Mucosa of rectum (tissue), 2 donors: ENCODE data around the gene TIMP3.

Experiments used
- H3K27ac ChIP-seq, 2 donors: one replicate each; pipeline ENCODE4 v1.7.0; 2013; ENCODE audit warnings: inconsistent platforms in 2 of 2, low read depth in 2 of 2, low read length in 2 of 2
- H3K27me3 ChIP-seq, 2 donors: one replicate each; pipeline ENCODE4 v1.7.0; 2013; ENCODE audit warnings: low read length in 2 of 2; ENCODE audit not compliant: control insufficient read depth in 2 of 2, insufficient read depth in 2 of 2
- H3K36me3 ChIP-seq, 2 donors: one replicate each; pipeline ENCODE4 v1.7.0; 2013; ENCODE audit warnings: low read length in 2 of 2; ENCODE audit not compliant: control insufficient read depth in 2 of 2, insufficient read depth in 2 of 2
- H3K4me1 ChIP-seq, 2 donors: one replicate each; pipeline ENCODE4 v1.7.0; 2013; ENCODE audit warnings: low read length in 2 of 2, mild to moderate bottlenecking in 1 of 2; ENCODE audit not compliant: control insufficient read depth in 2 of 2, insufficient read depth in 2 of 2
- H3K4me3 ChIP-seq, 2 donors: one replicate each; pipeline ENCODE4 v1.7.0; 2013; ENCODE audit warnings: low read length in 2 of 2
- H3K9ac ChIP-seq, 2 donors: one replicate each; pipeline ENCODE4 v1.7.0; 2013; ENCODE audit warnings: low read length in 2 of 2, low read depth in 1 of 2, mild to moderate bottlenecking in 1 of 2
- H3K9me3 ChIP-seq, 2 donors: one replicate each; pipeline ENCODE4 v1.7.0; 2013; ENCODE audit warnings: low read length in 2 of 2; ENCODE audit not compliant: control insufficient read depth in 2 of 2
- donor health status: healthy.
- donor health status: Normal muscosa, but diverticular disease.

Gene TIMP3

DNA sequence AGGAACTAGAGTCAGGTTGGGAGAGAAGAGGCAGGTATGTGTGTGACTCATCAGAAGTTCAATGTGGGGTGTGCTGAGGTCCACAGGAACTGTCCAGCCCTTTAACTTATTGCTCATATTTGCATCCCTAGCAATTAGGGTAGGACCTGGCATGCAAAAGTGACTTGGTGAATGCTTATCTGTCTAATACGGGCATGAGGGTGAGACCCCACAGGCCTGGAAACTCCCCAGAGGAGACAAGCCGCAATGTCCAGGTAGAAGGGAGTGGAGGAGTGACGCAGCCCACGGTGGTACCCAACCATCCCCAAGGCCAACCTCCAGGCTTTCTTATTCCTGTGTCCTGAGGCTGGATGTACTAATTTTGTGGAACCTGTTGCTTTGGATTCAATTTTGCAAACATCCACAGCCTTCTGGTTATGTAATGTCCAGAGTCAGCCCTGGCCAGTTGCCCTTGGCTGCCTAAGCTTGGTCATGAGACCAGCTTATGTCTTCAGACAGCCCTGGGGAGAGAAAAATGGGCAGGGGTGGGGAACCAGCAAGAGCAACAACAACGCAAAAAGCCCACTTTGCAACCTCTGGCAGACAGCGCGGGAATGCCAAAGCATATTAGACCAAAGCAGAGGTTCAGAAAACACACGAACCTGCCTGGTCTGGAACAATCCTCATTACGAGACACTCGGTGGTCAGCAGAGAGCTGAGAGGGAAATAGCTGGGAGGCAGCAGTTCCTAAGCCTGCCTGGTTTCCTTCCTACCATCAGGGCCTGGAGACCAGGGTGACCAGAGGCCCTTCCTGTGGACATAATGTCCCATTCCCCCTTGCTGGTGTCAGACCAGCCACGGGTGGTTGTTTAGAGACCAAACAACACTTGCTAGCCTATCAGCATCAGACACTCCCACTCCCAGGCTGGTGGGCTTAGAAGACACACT lies 49.3 kb downstream of the TIMP3 start:
- Histone ChIP-seq H3K27ac (peak overlapping the region; percentile 25 to 43), H3K36me3 (no peaks in the 10 kb centered on the region), H3K27me3 (no peaks in the 10 kb centered on the region), H3K4me3 (no peak overlapping the region), H3K9ac (no peak overlapping the region), H3K9me3 (no peaks in the 10 kb centered on the region), H3K4me1 (peaks cover 10 to 22% of the 10 kb centered on the region in 2 donors)

DNA sequence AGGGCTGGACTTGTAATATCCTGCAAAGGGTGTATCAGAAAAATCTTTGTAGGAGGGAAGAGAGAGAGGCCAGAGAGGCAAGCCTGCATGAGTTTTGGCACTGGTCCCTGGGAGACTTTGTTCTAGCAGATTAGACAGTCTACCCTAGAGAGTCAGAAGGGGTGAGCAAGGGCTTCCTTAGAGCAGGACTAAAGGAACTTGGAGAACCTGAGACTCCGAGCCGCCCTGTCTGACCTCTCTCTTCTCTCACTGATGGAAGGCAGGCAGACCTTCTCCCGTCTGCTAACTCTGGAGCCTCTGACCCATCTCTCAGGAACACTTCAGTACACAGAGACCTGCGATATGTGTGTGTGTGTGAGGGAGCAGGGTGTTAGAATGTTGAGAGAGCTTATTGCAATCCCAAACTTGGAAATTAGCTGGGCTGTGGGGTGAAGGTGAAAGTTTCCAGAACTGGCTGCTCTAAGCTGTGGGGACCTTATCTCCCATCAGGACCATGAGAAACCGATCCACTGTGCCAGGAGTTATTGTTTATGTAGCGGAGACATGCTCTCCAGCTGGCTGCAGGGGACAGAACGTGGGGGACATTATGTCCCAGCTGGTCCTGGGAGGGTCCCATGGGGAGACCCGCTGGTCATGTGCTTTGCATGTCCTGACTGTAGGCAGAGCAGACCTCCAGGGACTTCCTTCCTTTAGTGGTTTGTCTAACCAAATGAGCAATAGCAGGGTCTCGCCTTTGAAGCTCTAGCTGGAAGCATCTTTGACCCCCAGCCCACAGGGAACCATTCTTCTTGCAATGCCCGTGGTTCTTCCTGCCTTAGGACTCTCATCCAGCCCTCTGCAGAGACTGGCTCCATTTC lies 51.1 kb downstream of the TIMP3 start:
- Histone ChIP-seq H3K27me3 (no peaks in the 10 kb centered on the region), H3K27ac (peak overlapping the region in 1 of 2 donors; percentile 23), H3K9me3 (no peaks in the 10 kb centered on the region), H3K9ac (no peak overlapping the region), H3K36me3 (peaks cover 0 to under 1% of the 10 kb centered on the region in 2 donors), H3K4me1 (peaks cover 10 to 17% of the 10 kb centered on the region in 2 donors), H3K4me3 (no peak overlapping the region)

DNA sequence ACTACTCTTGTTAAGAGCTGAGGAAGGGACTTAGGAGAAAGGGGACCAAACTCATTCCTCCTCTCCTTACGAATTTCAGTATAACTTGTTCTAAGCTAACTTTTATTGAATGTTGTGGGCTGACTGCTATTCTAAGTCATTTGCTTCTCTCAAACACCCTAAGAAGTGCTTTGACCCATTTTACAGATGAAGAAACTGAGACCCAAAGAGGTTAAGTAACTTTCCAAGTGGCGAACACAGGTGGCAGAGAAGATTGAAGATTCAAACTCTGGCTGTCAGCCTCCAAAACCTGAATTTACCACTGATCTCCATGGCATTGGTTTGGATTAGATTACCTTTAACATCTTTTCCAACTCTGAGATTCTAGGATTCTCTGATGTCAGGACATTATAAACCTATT lies 52.2 kb downstream of the TIMP3 start:
- no peak overlapping the region for H3K9ac ChIP-seq
- no peaks in the 10 kb centered on the region for H3K9me3 ChIP-seq
- H3K27me3 ChIP-seq, result no peaks in the 10 kb centered on the region
- peaks cover 0 to 8% of the 10 kb centered on the region in 2 donors for H3K36me3 ChIP-seq
- peaks cover 10 to 17% of the 10 kb centered on the region in 2 donors for H3K4me1 ChIP-seq
- H3K27ac ChIP-seq, result no peak overlapping the region
- no peak overlapping the region for H3K4me3 ChIP-seq

DNA sequence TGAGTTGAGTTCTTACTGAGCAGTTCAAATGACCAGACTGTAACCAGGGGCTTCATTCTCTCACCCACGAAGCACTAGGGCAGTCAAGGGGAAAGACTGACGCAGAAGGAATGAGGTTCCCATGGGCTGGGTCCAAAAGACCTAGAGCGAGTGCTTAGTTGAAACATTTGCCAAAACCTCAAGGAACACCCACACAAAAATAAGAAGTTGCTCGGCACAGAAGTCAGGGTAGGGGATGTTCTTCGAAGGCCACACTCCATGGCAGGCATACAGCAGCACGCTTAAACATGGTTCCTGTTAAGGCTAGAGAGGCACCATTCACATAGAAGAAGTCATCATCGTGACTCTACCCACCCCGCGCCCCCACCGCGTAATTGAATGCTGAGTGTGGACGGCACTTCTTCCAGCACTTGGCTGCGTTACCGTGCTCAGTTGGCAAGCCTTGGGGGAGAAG lies 52.9 kb downstream of the TIMP3 start:
- no peaks in the 10 kb centered on the region for H3K27me3 ChIP-seq
- H3K4me1 ChIP-seq, result peaks cover 10 to 17% of the 10 kb centered on the region in 2 donors
- H3K27ac ChIP-seq, result no peak overlapping the region
- no peak overlapping the region for H3K9ac ChIP-seq
- peaks cover 0 to 8% of the 10 kb centered on the region in 2 donors for H3K36me3 ChIP-seq
- no peak overlapping the region for H3K4me3 ChIP-seq
- no peaks in the 10 kb centered on the region for H3K9me3 ChIP-seq

DNA sequence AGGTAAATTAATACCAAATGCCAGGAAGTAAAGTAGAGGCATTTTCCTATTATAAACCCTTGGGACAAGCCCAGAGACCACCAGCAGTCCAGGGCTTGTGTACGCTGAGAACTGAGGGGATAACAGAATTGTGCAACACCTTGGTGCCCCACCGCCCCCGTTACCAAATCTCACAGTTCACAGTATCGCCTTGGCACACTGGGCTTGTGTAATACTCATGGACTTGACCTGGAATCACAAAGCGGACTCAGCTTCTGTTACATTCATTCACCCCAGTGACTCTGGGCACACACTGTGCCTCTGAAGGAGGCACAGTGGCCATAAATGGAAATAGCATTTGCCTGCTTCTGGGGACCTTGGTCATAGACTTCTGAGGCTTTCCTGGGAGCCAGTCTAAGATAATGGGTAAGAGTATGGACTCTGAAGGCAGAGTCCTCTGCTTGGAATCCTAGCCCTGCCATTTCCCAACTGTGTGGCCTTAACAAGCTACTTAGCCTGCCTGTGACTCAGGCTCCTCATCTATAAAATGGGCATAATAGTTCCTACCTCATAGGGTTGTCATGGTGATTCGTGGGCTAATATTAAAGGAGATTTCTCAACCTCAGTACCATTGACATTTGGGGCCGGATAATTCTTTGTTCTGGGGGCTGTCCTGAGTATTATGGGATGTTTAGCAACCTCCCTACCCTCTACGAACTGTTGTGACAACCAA lies 53.7 kb downstream of the TIMP3 start:
- no peaks in the 10 kb centered on the region for H3K9me3 ChIP-seq
- H3K27me3 ChIP-seq, result no peaks in the 10 kb centered on the region
- H3K4me3 ChIP-seq, result no peak overlapping the region
- H3K4me1 ChIP-seq, result peaks cover 10 to 17% of the 10 kb centered on the region in 2 donors
- peaks cover 0 to 8% of the 10 kb centered on the region in 2 donors for H3K36me3 ChIP-seq
- no peak overlapping the region for H3K9ac ChIP-seq
- no peak overlapping the region for H3K27ac ChIP-seq

DNA sequence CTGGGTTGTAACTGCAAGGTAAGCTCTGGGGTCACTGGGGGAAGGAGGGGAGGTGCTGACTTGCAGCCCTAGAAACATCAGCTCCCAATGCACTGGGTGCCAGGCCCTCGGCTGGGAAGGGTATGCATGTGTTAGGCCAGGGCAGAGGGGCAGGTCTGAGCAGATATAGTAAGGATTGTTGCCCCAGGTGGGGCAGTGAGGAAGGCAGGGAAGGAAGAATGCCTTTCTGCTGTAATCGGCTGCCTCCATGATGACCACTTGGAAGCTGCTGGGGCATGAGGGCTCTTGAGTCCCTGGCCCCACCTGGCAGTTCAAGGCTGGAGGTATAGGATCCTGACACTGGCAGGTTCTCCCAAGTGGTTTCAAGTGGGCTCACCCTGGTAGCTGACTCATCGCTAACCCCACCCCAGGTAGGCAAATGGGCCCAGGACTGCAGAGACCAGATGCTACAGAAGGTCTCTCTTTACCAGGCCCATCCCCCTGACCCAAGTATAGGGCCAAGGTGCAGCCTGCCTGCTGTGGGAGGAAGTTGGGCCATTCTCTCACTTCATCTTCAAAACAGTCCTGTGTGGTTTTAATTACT lies 56.7 kb downstream of the TIMP3 start:
- no peaks in the 10 kb centered on the region for H3K27me3 ChIP-seq
- no peak overlapping the region for H3K27ac ChIP-seq
- H3K9ac ChIP-seq, result no peak overlapping the region
- H3K36me3 ChIP-seq, result peaks cover 0 to 8% of the 10 kb centered on the region in 2 donors
- H3K4me1 ChIP-seq, result no peaks in the 10 kb centered on the region
- H3K4me3 ChIP-seq, result no peak overlapping the region
- H3K9me3 ChIP-seq, result no peaks in the 10 kb centered on the region

DNA sequence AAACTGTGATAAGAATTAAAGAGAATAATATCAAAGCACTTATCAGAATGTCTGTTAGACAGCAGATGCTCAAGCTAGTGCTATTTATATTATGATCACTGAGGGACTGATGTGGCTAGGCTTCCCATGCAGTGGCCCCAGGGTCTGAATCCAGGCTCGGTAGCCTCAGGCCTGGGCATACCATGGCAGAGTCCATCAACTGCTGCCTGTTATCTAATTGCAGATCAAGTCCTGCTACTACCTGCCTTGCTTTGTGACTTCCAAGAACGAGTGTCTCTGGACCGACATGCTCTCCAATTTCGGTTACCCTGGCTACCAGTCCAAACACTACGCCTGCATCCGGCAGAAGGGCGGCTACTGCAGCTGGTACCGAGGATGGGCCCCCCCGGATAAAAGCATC lies 57.5 kb downstream of the TIMP3 start:
- Histone ChIP-seq H3K27me3 (no peaks in the 10 kb centered on the region), H3K4me1 (no peaks in the 10 kb centered on the region), H3K9ac (no peak overlapping the region), H3K9me3 (no peaks in the 10 kb centered on the region), H3K27ac (no peak overlapping the region), H3K4me3 (no peak overlapping the region), H3K36me3 (peaks cover 0 to 8% of the 10 kb centered on the region in 2 donors)

DNA sequence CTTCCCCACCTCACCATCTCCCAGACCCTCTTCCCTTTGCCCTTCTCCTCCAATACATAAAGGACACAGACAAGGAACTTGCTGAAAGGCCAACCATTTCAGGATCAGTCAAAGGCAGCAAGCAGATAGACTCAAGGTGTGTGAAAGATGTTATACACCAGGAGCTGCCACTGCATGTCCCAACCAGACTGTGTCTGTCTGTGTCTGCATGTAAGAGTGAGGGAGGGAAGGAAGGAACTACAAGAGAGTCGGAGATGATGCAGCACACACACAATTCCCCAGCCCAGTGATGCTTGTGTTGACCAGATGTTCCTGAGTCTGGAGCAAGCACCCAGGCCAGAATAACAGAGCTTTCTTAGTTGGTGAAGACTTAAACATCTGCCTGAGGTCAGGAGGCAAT lies 58.2 kb downstream of the TIMP3 start:
- peaks cover 0 to 8% of the 10 kb centered on the region in 2 donors for H3K36me3 ChIP-seq

DNA sequence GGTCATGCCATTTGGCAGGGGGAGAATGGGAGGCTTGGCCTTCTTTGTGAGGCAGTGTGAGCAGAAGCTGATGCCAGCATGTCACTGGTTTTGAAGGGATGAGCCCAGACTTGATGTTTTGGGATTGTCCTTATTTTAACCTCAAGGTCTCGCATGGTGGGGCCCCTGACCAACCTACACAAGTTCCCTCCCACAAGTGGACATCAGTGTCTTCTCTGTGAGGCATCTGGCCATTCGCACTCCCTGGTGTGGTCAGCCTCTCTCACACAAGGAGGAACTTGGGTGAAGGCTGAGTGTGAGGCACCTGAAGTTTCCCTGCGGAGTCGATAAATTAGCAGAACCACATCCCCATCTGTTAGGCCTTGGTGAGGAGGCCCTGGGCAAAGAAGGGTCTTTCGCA lies 59.8 kb downstream of the TIMP3 start:
- Histone ChIP-seq H3K4me1 (no peaks in the 10 kb centered on the region), H3K4me3 (no peak overlapping the region), H3K27me3 (no peaks in the 10 kb centered on the region), H3K27ac (no peak overlapping the region), H3K9ac (no peak overlapping the region), H3K36me3 (peaks cover 0 to 8% of the 10 kb centered on the region in 2 donors), H3K9me3 (no peaks in the 10 kb centered on the region)

More for the DNA sequence above, 58.2 kb downstream of the TIMP3 start:
- no peak overlapping the region for H3K27ac ChIP-seq
- no peaks in the 10 kb centered on the region for H3K4me1 ChIP-seq
- H3K9ac ChIP-seq, result no peak overlapping the region
- H3K4me3 ChIP-seq, result no peak overlapping the region
- H3K9me3 ChIP-seq, result no peaks in the 10 kb centered on the region
- no peaks in the 10 kb centered on the region for H3K27me3 ChIP-seq
